ENCODE data around the gene WDR27.

DNA sequence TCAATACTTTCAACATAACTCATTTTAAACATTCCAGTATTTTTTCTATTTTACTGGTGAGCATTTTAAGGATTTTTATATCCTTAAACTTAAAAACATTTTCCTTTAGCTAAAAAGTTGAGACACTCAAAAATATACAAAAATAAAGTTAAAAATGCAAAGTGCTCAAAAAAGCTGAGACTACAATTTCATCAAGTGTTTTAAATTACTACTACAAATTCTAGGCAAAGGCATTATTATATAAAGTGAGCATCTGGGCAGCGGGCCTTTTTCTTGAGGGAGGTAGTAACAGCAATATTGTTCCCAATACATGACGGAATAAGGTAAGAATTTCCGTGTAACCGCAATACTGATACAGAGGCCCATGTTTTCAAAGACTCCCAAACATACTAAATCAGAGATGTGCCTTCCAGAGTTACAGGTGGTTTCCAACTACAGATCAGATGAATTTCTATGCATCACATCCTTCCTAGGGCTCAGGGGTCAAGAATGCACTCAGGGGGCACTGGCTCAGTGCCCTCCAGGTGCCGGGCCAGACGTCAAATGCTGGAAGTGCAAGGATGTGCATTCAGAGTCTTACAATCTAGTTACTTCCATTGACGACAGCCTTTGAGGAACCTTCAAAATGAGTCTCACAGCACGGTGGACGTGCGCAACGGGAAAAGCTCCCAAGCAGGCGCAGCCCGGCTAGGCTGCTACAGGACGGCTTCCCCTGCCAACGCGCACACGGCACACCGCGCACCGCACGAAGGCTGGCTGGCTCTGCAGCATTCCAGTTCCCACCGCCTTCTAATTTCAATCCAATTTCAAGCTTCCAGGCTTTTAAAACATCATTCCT lies 20.8 kb upstream of the WDR27 start:
- TF ChIP-seq, protein P1, sequence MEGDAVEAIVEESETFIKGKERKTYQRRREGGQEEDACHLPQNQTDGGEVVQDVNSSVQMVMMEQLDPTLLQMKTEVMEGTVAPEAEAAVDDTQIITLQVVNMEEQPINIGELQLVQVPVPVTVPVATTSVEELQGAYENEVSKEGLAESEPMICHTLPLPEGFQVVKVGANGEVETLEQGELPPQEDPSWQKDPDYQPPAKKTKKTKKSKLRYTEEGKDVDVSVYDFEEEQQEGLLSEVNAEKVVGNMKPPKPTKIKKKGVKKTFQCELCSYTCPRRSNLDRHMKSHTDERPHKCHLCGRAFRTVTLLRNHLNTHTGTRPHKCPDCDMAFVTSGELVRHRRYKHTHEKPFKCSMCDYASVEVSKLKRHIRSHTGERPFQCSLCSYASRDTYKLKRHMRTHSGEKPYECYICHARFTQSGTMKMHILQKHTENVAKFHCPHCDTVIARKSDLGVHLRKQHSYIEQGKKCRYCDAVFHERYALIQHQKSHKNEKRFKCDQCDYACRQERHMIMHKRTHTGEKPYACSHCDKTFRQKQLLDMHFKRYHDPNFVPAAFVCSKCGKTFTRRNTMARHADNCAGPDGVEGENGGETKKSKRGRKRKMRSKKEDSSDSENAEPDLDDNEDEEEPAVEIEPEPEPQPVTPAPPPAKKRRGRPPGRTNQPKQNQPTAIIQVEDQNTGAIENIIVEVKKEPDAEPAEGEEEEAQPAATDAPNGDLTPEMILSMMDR (IDR thresholded peaks at IDR 0.05; ENCODE audit: poor library complexity), result no peak
- TF ChIP-seq EZH2 (IDR thresholded peaks at IDR 0.05; ENCODE audit: borderline replicate concordance) (no peak), EZH2phosphoT487 (IDR thresholded peaks at IDR 0.05; ENCODE audit: low read depth, severe bottlenecking, unreplicated experiment) (no peak)
